GM12878 (cell line): ENCODE data around the gene SHPK. TPM values are rescaled to one million over a fixed set of nuclear protein-coding genes. Genes with fewer than 3 reads are reported as not detected.

Experiments
- ATAC-seq: fragments of 200-7000 bp; cut with Tn5 transposase; 3 replicates; pipeline ENCODE4 v1.9.1; 2020; ENCODE audit warnings: mild to moderate bottlenecking, moderate library complexity
- BruUV-seq: library from RNA; stranded (reverse); fragments of 400-500 nt; replicated peaks from 2 replicates; lab custom pipeline; 2021; lab: Mats Ljungman, UMichigan
- CTCF ChIA-PET: fragments of 300-600 bp; sonication (Branson Sonifier 250); formaldehyde crosslinking; extraction: SDS; loops from one replicate; lab custom pipeline; 2021; ENCODE audit warnings: inconsistent platforms; lab: Yijun Ruan, JAX
- POLR2A ChIA-PET: fragments of 350-600 bp; formaldehyde crosslinking; extraction: SDS; loops from one replicate; lab custom pipeline; 2021; ENCODE audit warnings: inconsistent platforms; lab: Charles Lee
- RAD21 ChIA-PET: fragments of 300-600 bp; sonication (Branson Sonifier 250); formaldehyde crosslinking; loops from one replicate; lab custom pipeline; 2023; ENCODE audit warnings: antibody characterized with exemption; ENCODE audit not compliant: unreplicated experiment; lab: Charles Lee
- SMC1A ChIA-PET: fragments of 300-600 bp; sonication (Branson Sonifier 250); formaldehyde crosslinking; loops from one replicate; lab custom pipeline; 2023; ENCODE audit not compliant: unreplicated experiment, uncharacterized antibody; lab: Charles Lee
- DNase-seq: peaks from one replicate; pipeline ENCODE4 v3.0.0-alpha.2; 2011; ENCODE audit warnings: low read depth, low spot score
- FAIRE-seq: peaks from 3 replicates; lab custom pipeline; 2011; peaks lifted over from hg19 to GRCh38; lab: Jason Lieb, UNC
- H2AFZ ChIP-seq: 2 replicates; pipeline ENCODE4 v1.6.0; 2011; ENCODE audit warnings: low read depth, low read length, control low read depth; ENCODE audit not compliant: control insufficient read depth
- H3K27ac ChIP-seq: 2 replicates; pipeline ENCODE4 v1.5.1; 2011; ENCODE audit warnings: control low read depth; ENCODE audit not compliant: control insufficient read depth, insufficient read depth
- H3K27me3 ChIP-seq, 2 experiments: replicated peaks in 1 of 2; 2 replicates each; pipeline versions ENCODE4 v1.6.0 to v1.6.1; 2011; ENCODE audit warnings: low read length in 1 of 2; ENCODE audit not compliant: control insufficient read depth in 2 of 2, insufficient read depth in 2 of 2
- H3K36me3 ChIP-seq, 2 experiments: 2 replicates each; pipeline ENCODE4 v1.5.1; 2011; ENCODE audit warnings: low read length in 1 of 2; ENCODE audit not compliant: control insufficient read depth in 2 of 2, insufficient read depth in 2 of 2
- H3K4me1 ChIP-seq: 2 replicates; pipeline ENCODE4 v1.6.1; 2011; ENCODE audit warnings: mild to moderate bottlenecking, low read length, moderate library complexity, mixed read lengths; ENCODE audit not compliant: control insufficient read depth, insufficient read depth
- H3K4me2 ChIP-seq: 2 replicates; pipeline ENCODE4 v1.6.0; 2011; ENCODE audit warnings: control low read depth; ENCODE audit not compliant: control insufficient read depth, insufficient read depth
- H3K4me3 ChIP-seq: fragments of 200-600 bp; sonication (generic); 2 replicates; pipeline ENCODE4 v1.5.1; 2016
- H3K79me2 ChIP-seq: 2 replicates; pipeline ENCODE4 v1.6.0; 2011; ENCODE audit warnings: low read length; ENCODE audit not compliant: control insufficient read depth, insufficient read depth
- H3K9ac ChIP-seq: 2 replicates; pipeline ENCODE4 v1.8.0; 2011; ENCODE audit warnings: low read length, control low read depth, mixed read lengths; ENCODE audit not compliant: control insufficient read depth, insufficient read depth
- H3K9me3 ChIP-seq: replicated peaks from 3 replicates; pipeline ENCODE4 v1.5.1; 2011; ENCODE audit warnings: mild to moderate bottlenecking, low read length; ENCODE audit not compliant: control insufficient read depth, insufficient read depth
- H4K20me1 ChIP-seq: 2 replicates; pipeline ENCODE4 v1.6.0; 2011; ENCODE audit not compliant: control insufficient read depth, insufficient read depth
- BACH1 ChIP-seq: fragments of 450-650 bp; IDR thresholded peaks from 2 replicates; pipeline ENCODE4 v1.6.1; 2017; ENCODE audit warnings: mild to moderate bottlenecking, borderline replicate concordance
- CBX3 ChIP-seq: fragments of 200-600 bp; sonication (generic); IDR thresholded peaks from 2 replicates; pipeline ENCODE4 v1.6.1; 2016; ENCODE audit warnings: low read depth, borderline replicate concordance
- GABPA ChIP-seq: IDR thresholded peaks from 2 replicates; pipeline ENCODE4 v1.6.1; 2014; ENCODE audit warnings: antibody characterized with exemption, low read depth, mild to moderate bottlenecking, inconsistent platforms
- HCFC1 ChIP-seq: fragments of 150-350 bp; IDR thresholded peaks from 2 replicates; pipeline ENCODE4 v1.6.1; 2014; ENCODE audit warnings: low read length
- MTA3 ChIP-seq: IDR thresholded peaks from 2 replicates; pipeline ENCODE4 v1.6.1; 2012; ENCODE audit warnings: low read length, inconsistent platforms, borderline replicate concordance
- NR2F1 ChIP-seq: fragments of 450-650 bp; conservative IDR thresholded peaks from 2 replicates; pipeline ENCODE4 v1.6.1; 2017; ENCODE audit warnings: mild to moderate bottlenecking
- POU2F2 ChIP-seq: IDR thresholded peaks from 3 replicates; pipeline ENCODE4 v1.6.1; 2011; ENCODE audit warnings: low read depth, mild to moderate bottlenecking, low read length, borderline replicate concordance
- RCOR1 ChIP-seq: conservative IDR thresholded peaks from 2 replicates; pipeline ENCODE4 v1.6.1; 2012; ENCODE audit warnings: low read depth, low read length, improper control_type of control experiment
- RELA ChIP-seq: fragments of 450-650 bp; IDR thresholded peaks from 2 replicates; pipeline ENCODE4 v1.8.0; 2014; ENCODE audit warnings: borderline replicate concordance; ENCODE audit not compliant: partially characterized antibody
- SPI1 ChIP-seq: IDR thresholded peaks from 2 replicates; pipeline ENCODE4 v1.6.1; 2011; ENCODE audit warnings: low read depth, mild to moderate bottlenecking, low read length, moderate library complexity, borderline replicate concordance; ENCODE audit not compliant: insufficient read depth
- SREBF1 ChIP-seq: IDR thresholded peaks from 2 replicates; pipeline ENCODE4 v1.6.1; 2012; ENCODE audit warnings: mild to moderate bottlenecking, low read length
- ZNF207 ChIP-seq: fragments of 450-650 bp; IDR thresholded peaks from 2 replicates; pipeline ENCODE4 v1.6.1; 2014; ENCODE audit warnings: antibody characterized with exemption, mild to moderate bottlenecking, borderline replicate concordance
- ZNF384 ChIP-seq: IDR thresholded peaks from 2 replicates; pipeline ENCODE4 v1.6.1; 2012; ENCODE audit warnings: low read depth, mild to moderate bottlenecking, low read length, improper control_type of control experiment, borderline replicate concordance
- WGBS: methylation state at CpG from one replicate; pipeline ENCODE4 v1.1.6; 2016; ENCODE audit warnings: low lambda C conversion rate; ENCODE audit not compliant: insufficient replicate concordance, insufficient coverage; ENCODE audit errors: missing lambda C conversion rate; 5-methylcytosine and 5-hydroxymethylcytosine counted together
- in situ Hi-C: fragments of 300-500 bp; cut with MboI; formaldehyde crosslinking; loops from 9 replicates; pipeline ENCODE4 v1.14.3; 2018; ENCODE audit warnings: mixed read lengths
- intact Hi-C: fragments of 100-400 bp; cut with micrococcal nuclease; formaldehyde crosslinking; loops from one replicate; pipeline ENCODE4 v1.14.2; 2022; ENCODE audit not compliant: unreplicated experiment
- polyA plus RNA-seq, 11 experiments: library from polyadenylated mRNA; depleted of rRNA in 4 of 11; unstranded in 6 of 11; stranded (reverse) in 5 of 11; fragments of >200 nt; fragmentation: Nextera tagmentation in 4 of 11; fragmentation: Illumina TruSeq in 1 of 11; extraction: Ambion mirVana in 4 of 11; extraction: Trizol in 1 of 11; gene quantifications; 1 replicate in 1 of 11; 2 replicates in 10 of 11; pipeline versions ENCODE4 v1.2.1 to v1.2.3, GENCODE V29; 2011 to 2016; ENCODE audit warnings: inconsistent platforms in 2 of 11, missing spikeins in 2 of 11, low read depth in 1 of 11
- total RNA-seq, 4 experiments: library from RNA; depleted of rRNA in 3 of 4; stranded (reverse); fragments of >200 nt in 3 of 4; fragmentation: Illumina TruSeq in 1 of 4; extraction: Trizol in 1 of 4; gene quantifications; 2 replicates each; pipeline versions ENCODE4 v1.2.1 to v1.2.3, GENCODE V29; 2013 to 2021
- TF ChIP-seq, protein P1 (sequence below): fragments of 450-650 bp; IDR thresholded peaks from 2 replicates; pipeline ENCODE4 v1.6.1; 2017; ENCODE audit warnings: borderline replicate concordance
- TF ChIP-seq, protein P2 (sequence below): IDR thresholded peaks from 2 replicates; pipeline ENCODE4 v1.6.1; 2011; ENCODE audit warnings: borderline replicate concordance, low read depth, mild to moderate bottlenecking, moderate library complexity, mixed read lengths, low read length; ENCODE audit not compliant: insufficient read depth; ENCODE audit errors: extremely low read length
- TF ChIP-seq, protein P3 (sequence below): IDR thresholded peaks from 2 replicates; pipeline ENCODE4 v1.6.1; 2011; ENCODE audit warnings: low read depth, low read length, improper control_type of control experiment, borderline replicate concordance

Gene SHPK
- total and polyA plus RNA-seq, 10 of the 15 experiments (the other 5 are each of a cell fraction or from before 2014, with no cell fraction given), result 1.7 to 16.6 (median 12.9) TPM

DNA sequence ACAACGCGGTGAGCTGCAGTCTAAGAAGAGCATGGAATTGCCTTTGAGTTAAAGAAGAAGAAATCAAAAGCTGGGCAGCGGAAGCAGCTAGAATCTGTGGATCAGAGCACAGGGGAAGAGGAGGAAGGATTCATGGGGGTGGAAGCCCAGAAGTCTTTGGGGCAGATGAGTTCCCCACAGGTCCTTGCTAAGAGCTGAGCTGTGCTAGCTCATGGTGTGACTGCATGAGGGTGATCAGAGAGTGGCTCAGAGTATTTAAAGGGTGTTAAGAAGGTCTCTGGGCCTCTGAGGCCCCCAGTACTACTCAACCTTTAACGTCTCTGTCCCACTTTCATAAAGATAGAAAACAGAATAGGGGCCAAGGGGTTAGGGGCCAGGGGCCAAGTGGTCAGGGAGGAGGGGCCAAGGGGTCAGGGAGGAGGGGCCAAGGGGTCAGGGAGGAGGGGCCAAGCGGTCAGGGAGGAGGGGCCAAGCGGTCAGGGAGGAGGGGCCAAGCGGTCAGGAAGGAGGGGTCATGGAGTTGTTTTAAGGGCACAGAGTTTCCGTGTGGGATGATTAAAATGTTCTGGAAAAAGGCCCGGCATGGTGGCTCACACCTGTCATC, 66.4 kb downstream of the SHPK start:
- RAD21 ChIA-PET, result no interaction called here

More for the DNA sequence above, 66.4 kb downstream of the SHPK start:
- Histone ChIP-seq H3K27me3 (no peaks in the 10 kb centered on the region), H3K4me1 (no peaks in the 10 kb centered on the region), H2AFZ (no peak overlapping the region), H3K9ac (no peak overlapping the region), H3K27ac (no peak overlapping the region), H3K4me3 (no peak overlapping the region), H3K4me2 (no peak overlapping the region), H3K36me3 (no peaks in the 10 kb centered on the region; a peak in 1 of 4 replicates), H3K79me2 (no peaks in the 10 kb centered on the region), H4K20me1 (no peaks in the 10 kb centered on the region), H3K9me3 (no peaks in the 10 kb centered on the region)
- in situ Hi-C loops, result no loop called here
- WGBS, result over 99% methylated on average over 6 of the region's 9 CpGs
- no TSS peak for BruUV-seq
- intact Hi-C loops, result no loop called here
- POLR2A ChIA-PET, result interaction anchor here (0.7 kb wide), 1 partner anchor 12 kb away, joined by 4 read pairs; the partner anchor contains the start of gene TRPV3
- TF ChIP-seq NR2F1 (no peak), ZNF207 (no peak), HCFC1 (no peak), MTA3 (no peak), SPI1 (no peak), ZNF384 (no peak), CBX3 (no peak), SREBF1 (no peak), POU2F2 (no peak), BACH1 (no peak), RELA (no peak), RCOR1 (no peak), GABPA (no peak)
- TF ChIP-seq, protein P1, sequence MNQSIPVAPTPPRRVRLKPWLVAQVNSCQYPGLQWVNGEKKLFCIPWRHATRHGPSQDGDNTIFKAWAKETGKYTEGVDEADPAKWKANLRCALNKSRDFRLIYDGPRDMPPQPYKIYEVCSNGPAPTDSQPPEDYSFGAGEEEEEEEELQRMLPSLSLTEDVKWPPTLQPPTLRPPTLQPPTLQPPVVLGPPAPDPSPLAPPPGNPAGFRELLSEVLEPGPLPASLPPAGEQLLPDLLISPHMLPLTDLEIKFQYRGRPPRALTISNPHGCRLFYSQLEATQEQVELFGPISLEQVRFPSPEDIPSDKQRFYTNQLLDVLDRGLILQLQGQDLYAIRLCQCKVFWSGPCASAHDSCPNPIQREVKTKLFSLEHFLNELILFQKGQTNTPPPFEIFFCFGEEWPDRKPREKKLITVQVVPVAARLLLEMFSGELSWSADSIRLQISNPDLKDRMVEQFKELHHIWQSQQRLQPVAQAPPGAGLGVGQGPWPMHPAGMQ, result no peak
- TF ChIP-seq, protein P2, sequence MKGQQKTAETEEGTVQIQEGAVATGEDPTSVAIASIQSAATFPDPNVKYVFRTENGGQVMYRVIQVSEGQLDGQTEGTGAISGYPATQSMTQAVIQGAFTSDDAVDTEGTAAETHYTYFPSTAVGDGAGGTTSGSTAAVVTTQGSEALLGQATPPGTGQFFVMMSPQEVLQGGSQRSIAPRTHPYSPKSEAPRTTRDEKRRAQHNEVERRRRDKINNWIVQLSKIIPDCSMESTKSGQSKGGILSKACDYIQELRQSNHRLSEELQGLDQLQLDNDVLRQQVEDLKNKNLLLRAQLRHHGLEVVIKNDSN, result no peak
- TF ChIP-seq, protein P3, sequence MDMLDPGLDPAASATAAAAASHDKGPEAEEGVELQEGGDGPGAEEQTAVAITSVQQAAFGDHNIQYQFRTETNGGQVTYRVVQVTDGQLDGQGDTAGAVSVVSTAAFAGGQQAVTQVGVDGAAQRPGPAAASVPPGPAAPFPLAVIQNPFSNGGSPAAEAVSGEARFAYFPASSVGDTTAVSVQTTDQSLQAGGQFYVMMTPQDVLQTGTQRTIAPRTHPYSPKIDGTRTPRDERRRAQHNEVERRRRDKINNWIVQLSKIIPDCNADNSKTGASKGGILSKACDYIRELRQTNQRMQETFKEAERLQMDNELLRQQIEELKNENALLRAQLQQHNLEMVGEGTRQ, result no peak
- CTCF ChIA-PET, result no interaction called here
- SMC1A ChIA-PET, result no interaction called here
- DNase-seq (no peak), ATAC-seq (no peak), FAIRE-seq (no peak)
